ENCODE results near the gene PTPRT. TPM values are rescaled to one million over a fixed set of nuclear protein-coding genes. Genes with fewer than 3 reads are reported as not detected.

Gene PTPRT
- total and polyA plus RNA-seq, 12 donors: 0.05 to 0.34 (median 0.16) TPM; not detected in 1

GRCh38 chr20:42775866-42776265, 413.8 kb downstream of the PTPRT start:
- WGBS, 4 donors: 81 to 89% (median 84%) methylated on average over 3 of the region's 3 CpGs
- no peaks in the 10 kb centered on the region for H3K4me1 ChIP-seq (replicated peaks in 1 of 2)
- intact Hi-C loops (cut with DNase I): no loop called here
- no peak overlapping the region for H3K27ac ChIP-seq
- H3K9me3 ChIP-seq (replicated peaks in 1 of 3): no peaks in the 10 kb centered on the region
- H3K27me3 ChIP-seq: no peaks in the 10 kb centered on the region
- H3K4me3 ChIP-seq: no peak overlapping the region
- no peaks in the 10 kb centered on the region for H3K36me3 ChIP-seq (replicated peaks in 1 of 2)
- no peak for TF ChIP-seq POLR2A (IDR thresholded peaks at IDR 0.05)
- TF ChIP-seq, protein P1, sequence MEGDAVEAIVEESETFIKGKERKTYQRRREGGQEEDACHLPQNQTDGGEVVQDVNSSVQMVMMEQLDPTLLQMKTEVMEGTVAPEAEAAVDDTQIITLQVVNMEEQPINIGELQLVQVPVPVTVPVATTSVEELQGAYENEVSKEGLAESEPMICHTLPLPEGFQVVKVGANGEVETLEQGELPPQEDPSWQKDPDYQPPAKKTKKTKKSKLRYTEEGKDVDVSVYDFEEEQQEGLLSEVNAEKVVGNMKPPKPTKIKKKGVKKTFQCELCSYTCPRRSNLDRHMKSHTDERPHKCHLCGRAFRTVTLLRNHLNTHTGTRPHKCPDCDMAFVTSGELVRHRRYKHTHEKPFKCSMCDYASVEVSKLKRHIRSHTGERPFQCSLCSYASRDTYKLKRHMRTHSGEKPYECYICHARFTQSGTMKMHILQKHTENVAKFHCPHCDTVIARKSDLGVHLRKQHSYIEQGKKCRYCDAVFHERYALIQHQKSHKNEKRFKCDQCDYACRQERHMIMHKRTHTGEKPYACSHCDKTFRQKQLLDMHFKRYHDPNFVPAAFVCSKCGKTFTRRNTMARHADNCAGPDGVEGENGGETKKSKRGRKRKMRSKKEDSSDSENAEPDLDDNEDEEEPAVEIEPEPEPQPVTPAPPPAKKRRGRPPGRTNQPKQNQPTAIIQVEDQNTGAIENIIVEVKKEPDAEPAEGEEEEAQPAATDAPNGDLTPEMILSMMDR (IDR thresholded peaks at IDR 0.05): no peak
- DNase-seq: no peak

GRCh38 chr20:42775037-42775436, 414.7 kb downstream of the PTPRT start:
- Histone ChIP-seq H3K36me3 (replicated peaks in 1 of 2) (no peaks in the 10 kb centered on the region), H3K9me3 (replicated peaks in 1 of 3) (no peaks in the 10 kb centered on the region), H3K27ac (no peak overlapping the region), H3K4me3 (no peak overlapping the region), H3K27me3 (no peaks in the 10 kb centered on the region), H3K4me1 (replicated peaks in 1 of 2) (no peaks in the 10 kb centered on the region)
- intact Hi-C loops (cut with DNase I): no loop called here
- no peak for DNase-seq
- TF ChIP-seq, protein P1 (IDR thresholded peaks at IDR 0.05): no peak
- TF ChIP-seq POLR2A (IDR thresholded peaks at IDR 0.05): no peak
- WGBS, 4 donors: 63 to 72% (median 67%) methylated on average over 7 of the region's 7 CpGs

GRCh38 chr20:42763015-42763414, 426.7 kb downstream of the PTPRT start:
- no peak for TF ChIP-seq POLR2A (IDR thresholded peaks at IDR 0.05)
- TF ChIP-seq, protein P1 (IDR thresholded peaks at IDR 0.05): no peak
- Histone ChIP-seq H3K4me1 (replicated peaks in 1 of 2) (no peaks in the 10 kb centered on the region), H3K4me3 (no peak overlapping the region), H3K27ac (no peak overlapping the region), H3K9me3 (replicated peaks in 1 of 3) (no peaks in the 10 kb centered on the region), H3K36me3 (replicated peaks in 1 of 2) (no peaks in the 10 kb centered on the region), H3K27me3 (no peaks in the 10 kb centered on the region)
- no peak for DNase-seq
- intact Hi-C loops (cut with DNase I): no loop called here
- WGBS, 4 donors: 20 to 70% (median 50%) methylated on average over 1 of the region's 1 CpG

GRCh38 chr20:42756991-42757390, 432.7 kb downstream of the PTPRT start:
- no peaks in the 10 kb centered on the region for H3K9me3 ChIP-seq (replicated peaks in 1 of 3)
- no peak for DNase-seq
- no peak overlapping the region for H3K4me3 ChIP-seq
- H3K36me3 ChIP-seq (replicated peaks in 1 of 2): no peaks in the 10 kb centered on the region
- H3K27ac ChIP-seq: no peak overlapping the region
- no peaks in the 10 kb centered on the region for H3K4me1 ChIP-seq (replicated peaks in 1 of 2)
- intact Hi-C loops (cut with DNase I): no loop called here
- no peak for TF ChIP-seq POLR2A (IDR thresholded peaks at IDR 0.05)
- TF ChIP-seq, protein P1 (IDR thresholded peaks at IDR 0.05): no peak
- 86 to 100% (median 93%) methylated on average over 1 of the region's 1 CpG for WGBS, 4 donors
- H3K27me3 ChIP-seq: no peaks in the 10 kb centered on the region
